Urothelium cell line (cell line): ENCODE measurements around the gene DNAJC7.
A peak's percentile ranks its signal among the peaks of the same experiment; 100 is the strongest.

ENCODE experiments used
- DNase-seq: peaks from one replicate; pipeline ENCODE4 v3.0.0; 2011; ENCODE audit warnings: low spot score, mixed read lengths
- FAIRE-seq: peaks from 2 replicates; lab custom pipeline; 2011; peaks lifted over from hg19 to GRCh38; lab: Jason Lieb, UNC

Gene DNAJC7

DNA sequence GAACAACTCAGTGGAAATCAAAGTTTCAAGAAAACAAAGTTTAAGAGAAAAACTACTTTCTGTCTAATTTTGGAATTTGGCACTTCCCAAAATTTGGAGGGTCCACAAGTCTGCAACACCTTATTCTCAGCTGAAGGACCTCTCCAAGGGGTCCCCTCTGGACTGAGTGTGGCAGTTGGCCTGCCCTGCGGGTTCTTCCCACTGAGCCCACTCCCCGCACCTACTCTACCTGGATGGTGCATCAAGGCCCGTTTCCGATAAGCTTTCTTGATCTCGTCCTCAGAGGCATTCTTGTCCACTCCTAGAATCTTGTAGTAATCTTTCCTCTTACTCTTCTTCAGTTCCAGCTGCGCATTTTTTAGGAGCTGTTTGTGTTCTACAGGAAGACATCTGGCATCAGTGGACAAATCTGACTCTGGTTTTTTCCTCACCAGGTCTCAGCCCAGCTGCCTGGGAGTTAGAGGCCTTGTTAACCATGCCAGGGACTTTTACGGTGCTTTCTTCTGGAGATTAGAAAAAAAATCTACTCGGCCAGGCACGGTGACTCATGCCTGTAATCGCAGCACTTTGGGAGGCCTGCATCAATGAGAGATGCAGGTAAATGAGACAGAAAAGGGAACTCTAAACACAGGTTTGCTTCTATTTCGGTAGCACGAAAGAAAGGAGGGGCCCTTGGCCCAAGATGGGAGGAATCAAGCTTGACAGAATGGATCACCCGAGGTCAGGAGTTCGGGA lies 35.0 kb downstream of the DNAJC7 start:
- DNase-seq (no peak), FAIRE-seq (no peak)

DNA sequence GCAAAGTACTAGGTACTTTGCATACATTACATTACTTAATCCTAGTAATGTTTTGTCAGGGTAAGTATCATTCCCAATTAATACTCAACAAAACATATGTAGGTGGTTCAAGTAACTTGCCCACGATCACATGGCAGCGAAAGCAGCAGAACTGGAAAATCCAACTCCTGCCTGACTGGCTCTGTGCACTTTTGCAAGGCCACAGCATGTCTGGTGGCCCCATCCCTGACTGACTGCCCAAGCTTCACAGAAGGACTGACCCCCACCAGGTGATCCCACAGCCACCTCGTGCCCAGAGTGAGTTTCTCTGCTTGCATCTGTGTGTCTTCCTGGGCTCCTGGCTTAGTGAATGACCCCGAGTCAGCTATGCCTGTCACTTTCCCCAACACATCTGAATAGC lies 39.2 kb downstream of the DNAJC7 start:
- DNase-seq, result no peak
- peak; percentile 56 for FAIRE-seq

DNA sequence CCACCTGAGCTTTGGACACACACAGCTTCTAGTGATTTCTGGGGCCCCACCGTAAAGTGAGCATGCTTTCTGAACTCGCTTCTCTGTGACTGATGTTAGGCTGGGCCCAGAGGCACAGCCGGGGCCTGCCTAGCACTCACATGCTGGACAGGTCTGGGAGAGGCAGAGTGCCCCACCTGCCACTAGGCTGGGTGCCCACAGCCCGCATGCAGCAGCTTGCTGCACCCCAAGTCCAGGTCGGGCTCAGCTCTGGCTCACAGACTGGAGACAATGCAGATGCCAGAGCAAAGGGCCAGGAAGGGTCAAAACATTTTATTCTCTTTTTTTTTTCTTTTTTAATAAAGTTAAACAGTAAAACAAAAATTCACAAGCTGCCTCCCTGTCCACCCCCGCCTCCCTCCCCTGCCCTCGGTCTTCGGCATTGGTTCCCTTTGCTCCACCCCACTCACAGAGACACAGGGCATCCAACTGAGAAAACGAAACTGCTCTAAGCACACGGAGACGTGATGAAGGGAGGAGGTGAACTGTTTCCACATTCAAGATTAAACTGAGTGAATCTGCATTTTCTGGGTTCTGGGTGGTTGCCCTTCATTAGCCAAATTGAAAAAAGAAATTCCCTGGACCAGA lies 41.0 kb downstream of the DNAJC7 start:
- no peak for FAIRE-seq

DNA sequence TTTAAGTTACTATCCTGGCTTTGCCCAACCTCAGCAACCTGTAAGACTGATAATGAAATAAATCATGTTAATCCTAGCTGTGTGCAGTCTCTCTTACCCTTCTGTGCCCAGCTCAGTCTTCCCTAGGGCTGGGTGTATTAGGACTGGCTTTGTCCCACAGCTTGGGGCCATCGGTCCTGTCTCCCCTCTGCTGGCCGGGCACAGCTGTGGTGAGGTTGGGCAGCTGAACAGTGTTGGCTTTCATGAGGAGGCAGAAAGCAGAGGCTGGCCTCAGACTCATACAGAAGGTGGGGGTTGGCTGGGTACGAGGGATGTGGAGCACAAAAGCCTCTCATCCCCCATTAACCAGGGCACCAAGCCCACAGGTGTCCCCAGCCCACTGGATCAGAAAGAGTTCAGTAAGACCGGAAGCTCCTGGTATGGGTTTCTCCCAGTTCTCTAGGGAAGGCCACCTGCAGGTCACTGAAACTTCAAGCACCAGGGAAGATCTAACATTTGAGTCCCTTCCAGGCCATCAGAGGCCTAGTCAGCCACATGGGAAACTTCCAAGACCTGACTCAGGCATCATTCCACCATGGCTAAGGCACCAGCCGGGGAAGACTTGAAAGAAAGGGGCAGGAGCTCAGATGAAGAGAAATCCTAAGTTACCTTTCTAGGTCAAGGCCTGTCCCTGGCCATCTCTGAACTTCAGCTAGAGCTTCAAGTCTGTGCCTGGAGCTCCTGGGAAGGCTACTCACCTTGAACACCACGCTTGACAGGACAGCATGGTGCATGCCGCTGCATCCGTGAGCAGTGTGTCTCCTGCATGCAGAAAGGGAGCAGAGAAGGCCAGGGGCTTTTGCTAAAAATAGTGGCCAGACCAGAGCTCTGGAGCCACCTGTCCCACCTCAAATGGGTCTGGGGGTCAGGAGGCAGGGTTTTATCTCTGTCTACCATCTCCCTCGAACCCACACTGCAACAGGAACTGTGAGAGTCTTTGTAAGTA lies 41.8 kb downstream of the DNAJC7 start:
- DNase-seq (no peak), FAIRE-seq (peak; percentile 27)

More for the DNA sequence above, 41.0 kb downstream of the DNAJC7 start:
- no peak for DNase-seq

DNA sequence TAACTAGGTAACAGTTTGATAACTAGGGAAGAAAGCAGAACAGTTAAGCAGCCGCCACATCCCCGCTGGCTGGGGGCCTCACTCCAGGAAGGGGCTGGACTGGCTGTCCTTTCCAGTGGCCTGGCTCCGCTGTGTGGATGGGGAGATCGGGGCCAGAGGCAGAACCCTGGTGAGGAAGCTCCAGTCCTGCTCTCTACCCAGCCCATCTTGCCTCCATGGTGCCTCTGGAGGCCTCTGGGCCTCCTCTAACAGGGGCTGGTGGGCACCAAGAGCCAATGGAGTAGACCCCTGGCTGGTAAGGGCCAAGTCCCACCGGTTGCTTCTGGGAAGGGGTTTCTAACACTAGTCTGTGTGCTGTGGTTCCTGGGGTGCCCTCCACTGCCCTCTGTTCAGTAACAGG lies 42.6 kb downstream of the DNAJC7 start:
- FAIRE-seq, result no peak
- no peak for DNase-seq

DNA sequence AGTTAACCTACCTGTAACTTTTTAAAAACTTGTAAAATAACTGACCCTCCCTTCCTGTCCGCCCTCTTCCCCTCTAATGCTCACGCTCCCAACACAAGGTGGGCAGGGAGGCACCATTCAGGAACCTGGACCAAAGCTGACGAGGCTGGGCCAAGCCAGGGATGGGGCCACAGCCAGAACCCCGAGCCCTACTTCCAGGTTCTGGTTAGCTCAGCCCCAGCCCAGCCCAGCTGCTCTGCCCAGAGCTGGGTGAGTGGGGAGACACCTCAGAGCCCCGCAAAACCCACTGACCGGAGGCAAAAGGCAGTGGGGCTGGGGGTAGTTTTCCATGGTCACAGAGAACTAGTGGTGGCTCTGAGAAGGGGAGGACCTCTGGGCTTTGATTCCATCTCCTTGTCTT lies 43.2 kb downstream of the DNAJC7 start:
- no peak for DNase-seq
- no peak for FAIRE-seq

DNA sequence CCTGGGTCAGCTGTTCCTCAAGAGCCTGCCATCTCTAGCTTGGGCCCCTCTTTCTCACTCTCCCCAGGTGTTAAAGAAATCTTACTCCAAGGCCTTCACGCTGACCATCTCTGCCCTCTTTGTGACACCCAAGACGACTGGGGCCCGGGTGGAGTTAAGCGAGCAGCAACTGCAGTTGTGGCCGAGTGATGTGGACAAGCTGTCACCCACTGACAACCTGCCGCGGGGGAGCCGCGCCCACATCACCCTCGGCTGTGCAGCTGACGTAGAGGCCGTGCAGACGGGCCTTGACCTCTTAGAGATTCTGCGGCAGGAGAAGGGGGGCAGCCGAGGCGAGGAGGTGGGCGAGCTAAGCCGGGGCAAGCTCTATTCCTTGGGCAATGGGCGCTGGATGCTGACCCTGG lies 43.8 kb downstream of the DNAJC7 start:
- DNase-seq, result no peak
- no peak for FAIRE-seq

DNA sequence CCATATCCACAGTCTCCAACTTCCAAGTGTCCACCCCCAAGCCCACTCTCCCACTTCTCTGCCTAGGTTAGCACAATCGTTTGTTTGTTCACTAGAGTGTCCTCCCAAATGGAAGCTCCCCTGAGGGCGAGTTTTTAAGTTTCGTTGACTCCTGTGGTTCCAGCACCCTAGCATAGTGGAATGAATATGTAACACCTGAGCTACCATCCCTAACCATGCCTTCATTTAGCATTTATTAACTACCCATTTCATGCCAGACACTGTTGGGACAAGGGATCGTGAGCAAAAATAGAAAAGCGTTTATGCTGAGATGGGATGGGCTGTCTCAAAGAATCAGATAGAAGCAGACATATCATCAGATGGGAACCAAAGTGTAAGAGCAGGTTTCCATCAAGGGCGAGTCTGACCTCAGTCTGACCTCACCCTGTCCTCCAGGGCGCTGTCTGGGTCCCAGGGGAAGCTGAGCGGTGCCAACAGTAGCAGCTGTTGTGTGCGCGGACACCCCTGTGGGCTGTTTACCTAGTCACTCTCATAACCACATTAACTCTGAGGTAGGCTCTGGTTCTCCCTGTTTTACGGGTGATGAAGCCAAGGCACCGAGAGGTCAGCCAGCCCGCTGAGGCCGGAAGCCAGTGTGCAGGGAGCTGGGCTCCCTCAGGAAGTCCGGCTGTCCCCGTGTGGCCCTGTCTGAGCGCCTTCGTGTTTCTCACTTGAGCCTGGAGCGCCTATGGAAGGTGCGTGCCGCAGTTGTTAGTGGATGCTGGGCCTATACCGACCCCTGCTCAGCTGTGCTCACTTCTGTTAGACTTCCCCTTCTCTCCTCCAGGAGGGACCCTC lies 44.5 kb downstream of the DNAJC7 start:
- DNase-seq, result no peak
- FAIRE-seq, result no peak

DNA sequence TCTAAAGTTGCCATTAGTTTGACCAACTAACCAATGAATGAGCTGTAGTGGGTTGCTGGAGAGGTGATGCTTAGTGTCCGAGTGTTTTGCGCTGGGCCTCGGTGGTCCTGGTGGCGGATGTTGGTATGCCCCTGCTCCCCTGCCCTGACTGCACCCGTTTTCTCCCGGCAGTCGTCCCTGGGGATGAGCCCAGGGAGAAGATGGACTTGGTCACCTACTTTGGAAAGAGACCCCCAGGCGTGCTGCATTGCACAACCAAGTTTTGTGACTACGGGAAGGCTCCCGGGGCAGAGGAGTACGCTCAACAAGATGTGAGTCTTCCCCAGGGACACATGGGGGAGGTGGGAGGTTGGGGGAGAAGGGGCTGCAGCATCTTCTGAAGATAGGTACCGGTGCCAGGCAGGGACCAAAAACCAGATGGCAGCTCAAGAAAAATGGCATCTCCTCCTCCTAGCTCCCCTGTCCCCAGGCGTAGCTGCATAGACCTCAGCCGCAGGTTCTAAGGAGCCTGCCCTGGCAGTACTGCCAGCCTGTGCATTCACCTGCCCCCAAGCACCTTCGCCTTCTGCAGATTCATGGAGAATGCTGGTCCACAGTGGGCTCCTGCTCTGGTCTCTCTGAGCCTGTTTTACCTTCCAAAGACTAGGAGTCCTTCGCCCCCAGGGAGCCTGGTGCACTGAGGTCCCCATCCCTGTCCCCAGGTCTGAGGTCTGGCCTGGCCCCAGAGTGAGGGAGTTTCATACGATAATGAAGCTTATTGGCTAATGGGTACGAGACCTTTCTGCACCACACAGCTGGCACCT lies 45.3 kb downstream of the DNAJC7 start:
- DNase-seq (no peak), FAIRE-seq (no peak)

DNA sequence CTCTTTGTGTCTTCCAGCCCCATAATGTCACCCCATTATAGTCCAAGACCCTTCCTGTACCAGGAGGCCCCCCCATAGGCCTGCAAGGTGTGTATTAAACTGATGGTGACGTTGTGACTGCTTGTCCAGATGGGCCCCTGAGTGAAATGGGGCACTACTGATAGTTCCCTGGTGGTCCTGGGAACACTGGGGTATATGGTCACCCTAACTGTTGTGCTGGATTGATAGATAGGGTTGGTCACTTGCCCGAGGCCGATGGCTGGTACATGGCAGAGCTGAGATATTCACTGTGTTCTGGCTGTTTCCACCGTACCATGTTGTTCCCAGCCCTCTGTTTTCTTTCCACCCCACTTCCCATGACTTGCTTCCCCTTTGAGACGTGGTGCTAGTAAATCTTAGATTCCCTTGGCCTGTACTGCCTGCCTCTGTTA lies 46.3 kb downstream of the DNAJC7 start:
- FAIRE-seq (peak; percentile 71), DNase-seq (no peak)

DNA sequence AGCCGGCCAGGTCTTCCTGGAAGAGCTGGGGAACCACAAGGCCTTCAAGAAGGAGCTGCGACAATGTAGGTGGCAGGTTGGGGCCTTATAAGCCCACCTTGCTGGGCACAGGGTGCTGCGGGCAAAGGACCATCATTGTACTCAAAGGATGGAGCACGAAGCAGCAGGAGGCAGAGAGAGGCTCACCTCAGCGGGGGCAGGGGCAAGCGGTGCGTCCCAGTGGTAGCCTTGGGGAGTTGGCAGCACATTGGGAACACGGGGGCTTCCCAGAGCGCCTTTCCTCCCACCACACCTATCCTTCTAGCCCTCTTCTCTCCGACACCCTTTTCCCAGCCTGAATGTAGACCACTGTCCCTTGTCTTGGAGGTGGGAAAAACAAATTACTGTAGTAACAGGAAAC lies 48.6 kb downstream of the DNAJC7 start:
- DNase-seq (no peak), FAIRE-seq (no peak)

DNA sequence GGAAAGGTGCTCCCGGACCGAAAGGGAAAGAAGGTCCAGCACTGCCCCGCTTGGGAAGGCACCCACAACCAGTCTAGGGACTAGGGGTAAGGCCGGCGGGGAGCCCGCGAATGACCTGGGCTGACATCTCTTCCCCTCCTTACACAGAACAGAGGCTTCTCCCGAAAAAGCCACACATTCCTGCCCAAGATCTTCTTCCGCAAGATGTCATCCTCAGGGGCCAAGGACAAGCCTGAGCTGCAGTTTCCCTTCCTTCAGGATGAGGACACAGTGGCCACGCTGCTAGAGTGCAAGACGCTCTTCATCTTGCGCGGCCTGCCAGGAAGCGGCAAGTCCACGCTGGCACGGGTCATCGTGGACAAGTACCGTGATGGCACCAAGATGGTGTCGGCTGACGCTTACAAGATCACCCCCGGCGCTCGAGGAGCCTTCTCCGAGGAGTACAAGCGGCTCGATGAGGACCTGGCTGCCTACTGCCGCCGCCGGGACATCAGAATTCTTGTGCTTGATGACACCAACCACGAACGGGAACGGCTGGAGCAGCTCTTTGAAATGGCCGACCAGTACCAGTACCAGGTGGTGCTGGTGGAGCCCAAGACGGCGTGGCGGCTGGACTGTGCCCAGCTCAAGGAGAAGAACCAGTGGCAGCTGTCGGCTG lies 49.2 kb downstream of the DNAJC7 start:
- no peak for FAIRE-seq
- no peak for DNase-seq

DNA sequence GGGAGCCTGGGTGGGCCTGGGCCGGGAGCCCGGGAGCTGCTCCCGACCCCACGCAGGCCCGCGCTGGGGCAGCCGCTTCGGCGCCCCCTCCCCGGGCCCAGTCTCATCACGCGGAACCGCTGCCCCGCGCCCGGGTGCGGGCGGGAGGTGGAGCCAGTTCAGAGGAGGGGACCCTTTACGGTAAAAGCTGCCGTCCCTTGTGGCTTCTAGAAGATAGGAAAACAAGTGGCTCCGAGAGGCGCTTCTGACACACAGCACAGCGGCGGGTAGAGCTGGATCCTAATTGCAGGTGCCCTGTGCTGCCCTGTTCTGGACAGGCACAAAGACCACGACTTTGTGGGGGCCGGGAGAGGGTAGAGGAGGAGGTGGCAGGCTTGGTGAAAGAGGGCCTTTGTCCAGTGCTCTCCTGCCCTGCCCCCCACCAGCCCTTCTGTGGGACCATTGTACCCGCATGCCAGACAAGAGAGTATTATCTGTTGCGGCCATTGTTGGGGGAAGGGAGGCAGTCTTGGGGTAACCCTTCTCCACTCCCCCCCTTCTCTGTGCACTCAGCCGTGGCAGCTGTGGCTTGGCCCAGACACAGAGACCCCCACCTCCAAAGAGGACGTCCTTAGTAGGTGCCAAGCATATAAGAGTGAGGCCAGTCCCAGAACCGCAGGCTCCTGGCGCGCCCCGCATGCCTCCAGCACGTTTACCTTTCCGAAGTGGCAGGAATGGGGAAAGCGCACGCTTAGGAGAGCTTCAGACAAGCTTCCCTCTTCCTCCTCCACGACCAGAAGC lies 49.9 kb downstream of the DNAJC7 start:
- DNase-seq (peak; percentile 27), FAIRE-seq (no peak)

DNA sequence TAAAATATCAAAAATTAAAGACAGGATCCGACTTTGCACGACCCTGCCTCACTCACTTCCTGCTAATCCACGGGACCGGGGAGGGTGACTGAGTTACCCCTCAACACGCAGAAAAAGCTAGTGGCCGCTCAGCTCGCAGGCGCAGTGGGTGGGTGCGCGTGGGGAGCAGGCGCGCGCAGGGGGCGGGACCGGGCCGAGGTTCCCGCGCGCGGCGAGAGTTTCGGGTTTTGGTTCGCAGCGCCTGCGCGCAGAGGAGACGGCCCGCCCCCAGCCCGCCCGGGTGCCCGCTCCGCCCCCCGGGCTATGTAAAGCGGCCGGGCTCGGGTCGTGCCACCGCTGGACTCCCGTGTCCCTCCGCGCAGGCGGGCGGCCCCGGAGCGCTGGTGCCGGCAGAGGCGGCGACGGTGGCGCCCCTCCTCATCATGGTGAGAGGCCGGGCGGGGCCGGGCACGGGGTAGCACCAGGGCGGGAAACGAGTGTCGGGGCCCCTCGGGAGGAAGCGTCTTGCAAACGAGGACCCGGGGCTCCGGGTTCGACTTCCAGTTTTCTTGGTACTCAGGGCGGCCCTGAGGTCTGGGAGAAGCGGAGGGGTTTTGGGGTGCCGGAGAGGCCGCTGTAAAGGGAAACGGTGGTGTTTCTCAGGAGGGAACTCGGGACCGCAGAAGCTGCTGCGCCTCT lies 50.6 kb downstream of the DNAJC7 start, which contains the start of gene CNP:
Gene CNP (plus strand): TSS at position 333 of the 678 bp plus-strand sequence. CDS start 90 bp downstream, at position 423.
- FAIRE-seq (no peak), DNase-seq (peak; percentile 97)

DNA sequence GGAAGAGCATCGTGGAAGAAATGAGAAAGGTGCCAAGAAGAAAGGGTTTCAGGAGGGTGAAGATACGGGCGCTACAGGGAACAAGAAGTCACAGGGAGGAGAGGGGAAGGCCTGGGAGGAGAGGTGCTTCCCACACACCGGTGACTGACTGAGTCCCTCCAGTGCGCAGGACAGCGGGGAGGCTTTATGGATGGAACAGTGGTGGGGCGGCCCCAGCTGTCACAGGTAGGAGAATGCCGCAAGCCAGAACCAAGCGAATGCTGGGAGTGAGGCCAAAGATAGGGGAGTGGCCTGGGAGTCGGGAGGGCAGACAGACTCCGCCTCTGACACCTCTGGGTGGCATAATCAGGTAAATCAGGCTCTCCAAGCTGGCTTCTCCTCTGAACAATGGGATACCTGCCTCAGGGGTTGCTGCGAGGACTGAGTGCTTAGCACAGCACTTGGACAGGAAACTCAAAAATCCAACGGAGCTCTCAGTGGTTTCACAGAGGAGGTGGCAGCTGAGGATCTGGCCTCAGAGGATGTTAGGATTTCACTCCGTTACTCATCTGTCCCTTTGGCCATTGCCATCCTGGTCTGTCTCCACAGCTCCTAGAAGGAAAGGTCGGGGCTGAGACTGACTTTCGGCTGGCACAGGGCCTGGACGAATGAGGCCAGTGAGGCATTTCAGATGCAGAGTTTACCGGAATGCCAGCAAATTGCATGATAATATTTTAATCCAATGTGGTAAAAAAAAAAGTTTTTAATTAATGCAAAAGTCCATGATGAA lies 51.4 kb downstream of the DNAJC7 start:
- peak; percentile 63 for FAIRE-seq
- peak; percentile 82 for DNase-seq

DNA sequence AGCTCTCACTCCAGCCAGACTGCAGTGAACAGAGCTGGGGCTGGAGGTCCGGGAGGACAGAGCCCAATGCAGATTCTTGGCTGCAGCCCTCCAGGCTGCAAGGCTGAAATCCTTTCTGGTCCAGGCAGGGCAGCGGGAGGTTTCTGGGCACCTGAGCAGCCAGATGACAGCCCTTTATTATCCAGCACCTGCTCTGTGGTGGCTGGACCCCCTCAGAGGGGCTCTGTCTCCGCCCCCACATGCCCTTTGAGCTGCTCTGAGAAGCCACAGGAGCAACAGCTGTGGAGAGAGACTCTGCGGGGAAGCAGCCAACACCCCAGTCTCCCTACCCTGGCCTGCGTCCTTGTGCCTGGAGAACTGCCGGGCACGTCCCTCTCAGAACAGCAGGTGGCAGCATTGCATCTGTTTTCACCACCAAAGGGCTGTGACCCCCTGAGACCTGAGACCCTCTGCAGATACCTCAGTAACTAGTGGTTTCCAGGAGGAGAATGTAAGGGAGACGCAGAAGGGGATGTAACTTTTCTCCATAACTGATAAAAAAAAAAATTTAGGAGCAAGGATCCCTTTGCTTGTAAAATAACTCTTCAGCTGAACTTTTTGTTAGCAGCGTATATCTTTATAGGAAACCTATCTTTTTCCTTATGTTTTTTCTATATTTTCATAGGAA lies 54.3 kb downstream of the DNAJC7 start:
- FAIRE-seq (peak; percentile 84), DNase-seq (peak; percentile 77)
